WTC11 (cell line): Measurements from ENCODE around the gene RAB43. TPM values are rescaled to one million over a fixed set of nuclear protein-coding genes. Genes with fewer than 3 reads are reported as not detected.

Experiments
- ATAC-seq: fragments of 200-7000 bp; cut with Tn5 transposase; 2 replicates; pipeline ENCODE4 v1.10.0; 2021; ENCODE audit warnings: mild to moderate bottlenecking, moderate library complexity
- CTCF ChIA-PET: fragments of 300-600 bp; sonication (Branson Sonifier 250); formaldehyde crosslinking; loops from one replicate; lab custom pipeline; 2021; ENCODE audit warnings: antibody characterized with exemption; lab: Charles Lee
- POLR2A ChIA-PET: fragments of 350-600 bp; sonication (Branson Sonifier 250); formaldehyde crosslinking; loops from one replicate; lab custom pipeline; 2021; ENCODE audit warnings: antibody characterized with exemption; lab: Charles Lee
- DNase-seq: peaks from one replicate; pipeline ENCODE4 v3.0.0; 2021; ENCODE audit warnings: low spot score
- H3K27ac Mint-ChIP-seq: 2 replicates; pipeline ENCODE4 v1.8.0; 2021; ENCODE audit warnings: mixed read lengths
- H3K27me3 Mint-ChIP-seq: 2 replicates; pipeline ENCODE4 v1.8.0; 2021; ENCODE audit warnings: low read depth, mild to moderate bottlenecking, moderate library complexity, mixed read lengths
- H3K36me3 Mint-ChIP-seq: 2 replicates; pipeline ENCODE4 v1.8.0; 2021; ENCODE audit warnings: mixed read lengths
- H3K4me1 Mint-ChIP-seq: 2 replicates; pipeline ENCODE4 v1.8.0; 2022; ENCODE audit warnings: mixed read lengths
- H3K4me3 Mint-ChIP-seq: 2 replicates; pipeline ENCODE4 v1.8.0; 2021; ENCODE audit warnings: mild to moderate bottlenecking, moderate library complexity, mixed read lengths
- H3K9me3 Mint-ChIP-seq: 2 replicates; pipeline ENCODE4 v1.8.0; 2021; ENCODE audit warnings: mixed read lengths
- ARID4B ChIP-seq: sonication (generic); formaldehyde crosslinking; IDR thresholded peaks from 2 replicates; pipeline ENCODE4 v1.8.0; 2023; ENCODE audit warnings: missing genetic modification reagents, mild to moderate bottlenecking, borderline replicate concordance
- CREB1 ChIP-seq: sonication (generic); formaldehyde crosslinking; IDR thresholded peaks from 2 replicates; pipeline ENCODE4 v1.8.0; 2023; ENCODE audit warnings: mild to moderate bottlenecking, missing genetic modification reagents
- ETV6 ChIP-seq: sonication (generic); formaldehyde crosslinking; IDR thresholded peaks from 2 replicates; pipeline ENCODE4 v1.8.1; 2022; ENCODE audit warnings: mild to moderate bottlenecking, missing genetic modification reagents
- FOXP4 ChIP-seq: sonication (generic); formaldehyde crosslinking; IDR thresholded peaks from 2 replicates; pipeline ENCODE4 v1.8.0; 2022; ENCODE audit warnings: mild to moderate bottlenecking, missing genetic modification reagents
- GTF2I ChIP-seq: fragments of 250-450 bp; sonication (Bioruptor Pico); conservative IDR thresholded peaks from 2 replicates; pipeline ENCODE4 v1.4.0; 2021; ENCODE audit warnings: mild to moderate bottlenecking
- HMGXB4 ChIP-seq: sonication (generic); formaldehyde crosslinking; IDR thresholded peaks from 2 replicates; pipeline ENCODE4 v1.8.1; 2023; ENCODE audit warnings: mild to moderate bottlenecking, moderate library complexity, missing genetic modification reagents
- NFE2L1 ChIP-seq: sonication (generic); formaldehyde crosslinking; IDR thresholded peaks from 2 replicates; pipeline ENCODE4 v1.8.1; 2023; ENCODE audit warnings: missing genetic modification reagents
- OVOL2 ChIP-seq: fragments of 250-450 bp; sonication (Bioruptor Pico); IDR thresholded peaks from 2 replicates; pipeline ENCODE4 v1.9.0; 2021; ENCODE audit warnings: mild to moderate bottlenecking, borderline replicate concordance
- PRDM15 ChIP-seq: sonication (generic); formaldehyde crosslinking; IDR thresholded peaks from 2 replicates; pipeline ENCODE4 v1.8.0; 2022; ENCODE audit warnings: missing genetic modification reagents
- SMAD3 ChIP-seq: sonication (generic); formaldehyde crosslinking; IDR thresholded peaks from 2 replicates; pipeline ENCODE4 v1.8.0; 2022; ENCODE audit warnings: missing genetic modification reagents, mild to moderate bottlenecking, borderline replicate concordance
- SP1 ChIP-seq: sonication (generic); formaldehyde crosslinking; conservative IDR thresholded peaks from 2 replicates; pipeline ENCODE4 v1.8.1; 2022; ENCODE audit warnings: missing genetic modification reagents
- STAT6 ChIP-seq: sonication (generic); formaldehyde crosslinking; conservative IDR thresholded peaks from 2 replicates; pipeline ENCODE4 v1.8.1; 2023; ENCODE audit warnings: mild to moderate bottlenecking, low read depth, missing genetic modification reagents, moderate library complexity
- ZBTB21 ChIP-seq: sonication (generic); formaldehyde crosslinking; IDR thresholded peaks from 2 replicates; pipeline ENCODE4 v1.8.1; 2023; ENCODE audit warnings: mild to moderate bottlenecking, missing genetic modification reagents, borderline replicate concordance
- ZMAT4 ChIP-seq: fragments of 250-450 bp; sonication (Bioruptor Pico); IDR thresholded peaks from 2 replicates; pipeline ENCODE4 v1.9.0; 2021; ENCODE audit warnings: mild to moderate bottlenecking
- ZNF423 ChIP-seq: fragments of 250-450 bp; sonication (Bioruptor Pico); IDR thresholded peaks from 2 replicates; pipeline ENCODE4 v2.1.2; 2022; ENCODE audit warnings: mild to moderate bottlenecking, moderate library complexity
- ZNF425 ChIP-seq: fragments of 250-450 bp; sonication (Bioruptor Pico); conservative IDR thresholded peaks from 2 replicates; pipeline ENCODE4 v1.9.0; 2021; ENCODE audit warnings: mild to moderate bottlenecking
- ZNF671 ChIP-seq: fragments of 250-450 bp; sonication (Bioruptor Pico); IDR thresholded peaks from 2 replicates; pipeline ENCODE4 v1.8.0; 2021; ENCODE audit warnings: mild to moderate bottlenecking
- total RNA-seq: library from RNA; stranded (reverse); gene quantifications from 3 replicates; pipeline ENCODE4 v1.2.3, GENCODE V29; 2021

The RAB43 gene
- total RNA-seq, 1 experiment from 2014 or later = 34.5 TPM

- H3K27me3 Mint-ChIP-seq = peaks cover 25% of the 10 kb centered on the region
- H3K4me1 Mint-ChIP-seq = peaks cover 20% of the 10 kb centered on the region
- H3K9me3 Mint-ChIP-seq = peaks cover 5% of the 10 kb centered on the region; the same call in 1 of the 2 replicates
- no peak overlapping the region for H3K27ac Mint-ChIP-seq
- no peak for TF ChIP-seq ZNF423 (CRISPR knock-in tag)
- TF ChIP-seq ZMAT4 (CRISPR knock-in tag) = no peak
- no peak for TF ChIP-seq ARID4B
- TF ChIP-seq HMGXB4 (CRISPR knock-in tag) = no peak
- no peak for TF ChIP-seq PRDM15 (CRISPR knock-in tag)
- TF ChIP-seq FOXP4 (CRISPR knock-in tag) = no peak
- TF ChIP-seq OVOL2 (CRISPR knock-in tag) = no peak
- no peak for TF ChIP-seq STAT6
- TF ChIP-seq SP1 (CRISPR knock-in tag) = no peak
- TF ChIP-seq CREB1 (CRISPR knock-in tag) = no peak
- TF ChIP-seq SMAD3 (CRISPR knock-in tag) = no peak
- TF ChIP-seq ZBTB21 = no peak
- TF ChIP-seq NFE2L1 (CRISPR knock-in tag) = no peak
- TF ChIP-seq ZNF671 = no peak
- TF ChIP-seq ETV6 = no peak
- TF ChIP-seq ZNF425 = no peak
- no peak for TF ChIP-seq GTF2I (CRISPR knock-in tag)
- no peak for DNase-seq
- ChIA-PET CTCF (interaction anchor here (1.4 to 2.7 kb wide), 3 partner anchors 12 to 70 kb away, joined by 5 to 13 read pairs (median 5); no protein-coding TSS in a partner anchor), POLR2A (no interaction called here)
- no peaks in the 10 kb centered on the region for H3K36me3 Mint-ChIP-seq
- ATAC-seq = no peak
- no peak overlapping the region for H3K4me3 Mint-ChIP-seq
Observed at GRCh38 chr3:129040039-129040336, 81.6 kb downstream of the RAB43 start.
